Measurements from ENCODE around the gene RIOX2.
"Not testable (repeated sequence)": the region's sequence is repeated elsewhere in the genome, so short reads cannot be mapped to it uniquely, and the experiment has no call there.

RIOX2 gene

GRCh38 chr3:97927704-97928103, 44.5 kb downstream of the RIOX2 start:
- no peak overlapping the region for H3K4me3 Mint-ChIP-seq
- peaks cover 4% of the 10 kb centered on the region for H3K9me3 Mint-ChIP-seq
- peaks cover 24% of the 10 kb centered on the region for H3K36me3 Mint-ChIP-seq (ENCODE audit: low read depth)
- no peak overlapping the region for H3K27ac Mint-ChIP-seq
- H3K27me3 Mint-ChIP-seq = no peaks in the 10 kb centered on the region
- H3K4me1 Mint-ChIP-seq (ENCODE audit: low read depth) = no peaks in the 10 kb centered on the region

- H3K9me3 Mint-ChIP-seq = no peaks in the 10 kb centered on the region
- H3K36me3 Mint-ChIP-seq (ENCODE audit: low read depth) = peaks cover 39% of the 10 kb centered on the region
- H3K4me3 Mint-ChIP-seq = no peak overlapping the region
- H3K27me3 Mint-ChIP-seq = no peaks in the 10 kb centered on the region
- no peak overlapping the region for H3K27ac Mint-ChIP-seq
- H3K4me1 Mint-ChIP-seq (ENCODE audit: low read depth) = no peaks in the 10 kb centered on the region
Measured at GRCh38 chr3:97917813-97918536, 54.3 kb downstream of the RIOX2 start.

- no peak overlapping the region for H3K4me3 Mint-ChIP-seq
- peaks cover 3% of the 10 kb centered on the region for H3K4me1 Mint-ChIP-seq (ENCODE audit: low read depth)
- H3K27ac Mint-ChIP-seq = no peak overlapping the region
- no peaks in the 10 kb centered on the region for H3K27me3 Mint-ChIP-seq
- peaks cover 28% of the 10 kb centered on the region for H3K36me3 Mint-ChIP-seq (ENCODE audit: low read depth)
- H3K9me3 Mint-ChIP-seq = no peaks in the 10 kb centered on the region
Measured at GRCh38 chr3:97916576-97916975, 55.7 kb downstream of the RIOX2 start.

DNA sequence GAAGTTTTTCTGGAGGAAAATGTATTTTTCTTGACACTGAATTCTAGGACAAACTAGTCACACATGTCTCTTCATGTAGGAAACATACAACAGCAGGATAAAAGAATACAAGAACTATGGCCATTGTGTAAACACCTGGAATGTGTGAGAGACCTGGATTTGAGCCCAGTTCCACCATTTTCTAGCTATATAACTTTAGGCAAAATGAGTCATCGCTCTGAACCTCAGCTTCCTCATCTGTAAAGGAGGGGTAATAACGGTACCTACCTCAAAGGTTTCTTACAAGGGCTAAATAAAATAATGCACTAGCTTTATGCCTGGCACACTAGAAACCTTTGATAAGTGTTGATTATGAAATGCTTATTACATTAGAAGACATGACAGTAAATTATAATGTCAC, 57.8 kb downstream of the RIOX2 start:
- Mint-ChIP-seq H3K4me1 (ENCODE audit: low read depth) (peaks cover 18% of the 10 kb centered on the region), H3K36me3 (ENCODE audit: low read depth) (peaks cover 13% of the 10 kb centered on the region), H3K4me3 (no peak overlapping the region), H3K27me3 (no peaks in the 10 kb centered on the region), H3K9me3 (no peaks in the 10 kb centered on the region), H3K27ac (no peak overlapping the region)

GRCh38 chr3:97911459-97911858, 60.8 kb downstream of the RIOX2 start:
- peaks cover 18% of the 10 kb centered on the region for H3K4me1 Mint-ChIP-seq (ENCODE audit: low read depth)
- H3K4me3 Mint-ChIP-seq = no peak overlapping the region
- no peak overlapping the region for H3K27ac Mint-ChIP-seq

DNA sequence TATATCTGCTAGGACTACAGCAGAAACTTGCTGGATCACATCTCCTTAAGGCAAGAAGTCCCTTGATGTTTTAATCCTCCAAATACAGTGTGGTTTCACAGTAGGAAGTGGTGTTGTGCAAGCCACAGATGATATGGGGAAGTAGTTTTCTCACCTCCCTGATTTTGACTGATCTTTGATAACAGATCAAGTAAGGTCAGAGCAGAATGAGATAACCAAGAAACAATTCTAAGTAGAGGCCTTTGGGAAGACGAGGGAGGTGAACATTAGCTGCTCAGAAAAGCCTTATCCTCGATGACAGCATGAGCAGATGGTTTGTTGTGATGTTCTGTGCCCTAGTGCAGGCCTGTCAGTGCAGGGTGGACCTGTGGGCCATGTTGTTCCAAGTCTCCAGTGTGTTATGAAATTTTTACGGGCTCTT, 61.3 kb downstream of the RIOX2 start:
- Mint-ChIP-seq H3K27me3 (no peaks in the 10 kb centered on the region), H3K4me3 (peak overlapping the region; percentile 74), H3K9me3 (no peaks in the 10 kb centered on the region), H3K27ac (peak overlapping the region; percentile 33), H3K36me3 (ENCODE audit: low read depth) (peaks cover 6% of the 10 kb centered on the region), H3K4me1 (ENCODE audit: low read depth) (peaks cover 18% of the 10 kb centered on the region)

More at GRCh38 chr3:97911459-97911858, 60.8 kb downstream of the RIOX2 start:
- no peaks in the 10 kb centered on the region for H3K27me3 Mint-ChIP-seq
- peaks cover 6% of the 10 kb centered on the region for H3K36me3 Mint-ChIP-seq (ENCODE audit: low read depth)
- H3K9me3 Mint-ChIP-seq = no peaks in the 10 kb centered on the region

DNA sequence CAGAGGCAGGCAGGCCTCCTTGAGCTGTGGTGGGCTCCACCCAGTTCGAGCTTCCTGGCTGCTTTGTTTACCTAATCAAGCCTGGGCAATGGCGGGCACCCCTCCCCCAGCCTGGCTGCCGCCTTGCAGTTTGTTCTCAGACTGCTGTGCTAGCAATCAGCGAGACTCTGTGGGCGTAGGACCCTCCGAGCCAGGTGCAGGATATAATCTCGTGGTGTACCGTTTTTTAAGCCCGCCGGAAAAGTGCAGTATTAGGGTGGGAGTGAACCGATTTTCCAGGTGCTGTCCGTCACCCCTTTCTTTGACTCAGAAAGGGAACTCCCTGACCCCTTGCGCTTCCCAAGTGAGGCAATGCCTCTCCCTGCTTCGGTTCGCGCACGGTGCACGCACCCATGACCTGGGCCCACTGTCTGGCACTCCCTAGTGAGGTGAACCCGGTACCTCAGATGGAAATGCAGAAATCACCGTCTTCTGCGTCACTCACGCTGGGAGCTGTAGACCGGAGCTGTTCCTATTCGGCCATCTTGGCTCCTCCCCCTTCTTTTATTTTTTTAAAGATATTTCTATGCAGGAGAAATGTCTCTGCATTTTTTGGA, 61.9 kb downstream of the RIOX2 start:
- peak overlapping the region; percentile 74 for H3K4me3 Mint-ChIP-seq
- H3K4me1 Mint-ChIP-seq (ENCODE audit: low read depth) = peaks cover 18% of the 10 kb centered on the region
- peak overlapping the region; percentile 33 for H3K27ac Mint-ChIP-seq
- H3K27me3 Mint-ChIP-seq; H3K36me3 Mint-ChIP-seq (ENCODE audit: low read depth); H3K9me3 Mint-ChIP-seq: not testable (repeated sequence)

DNA sequence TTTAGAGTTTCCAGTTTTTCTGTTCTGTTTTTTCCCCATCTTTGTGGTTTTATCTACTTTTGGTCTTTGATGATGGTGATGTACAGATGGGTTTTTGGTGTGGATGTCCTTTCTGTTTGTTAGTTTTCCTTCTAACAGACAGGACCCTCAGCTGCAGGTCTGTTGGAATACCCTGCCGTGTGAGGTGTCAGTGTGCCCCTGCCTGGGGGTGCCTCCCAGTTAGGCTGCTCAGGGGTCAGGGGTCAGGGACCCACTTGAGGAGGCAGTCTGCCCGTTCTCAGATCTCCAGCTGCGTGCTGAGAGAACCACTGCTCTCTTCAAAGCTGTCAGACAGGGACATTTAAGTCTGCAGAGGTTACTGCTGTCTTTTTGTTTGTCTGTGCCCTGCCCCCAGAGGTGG, 62.4 kb downstream of the RIOX2 start:
- not testable (repeated sequence) for H3K27me3 Mint-ChIP-seq; H3K27ac Mint-ChIP-seq; H3K9me3 Mint-ChIP-seq; H3K36me3 Mint-ChIP-seq (ENCODE audit: low read depth); H3K4me3 Mint-ChIP-seq
- H3K4me1 Mint-ChIP-seq (ENCODE audit: low read depth) = peaks cover 18% of the 10 kb centered on the region

GRCh38 chr3:97901313-97902248, 70.7 kb downstream of the RIOX2 start:
- no peak overlapping the region for H3K4me3 Mint-ChIP-seq
- no peak overlapping the region for H3K27ac Mint-ChIP-seq
- peaks cover 3% of the 10 kb centered on the region for H3K36me3 Mint-ChIP-seq (ENCODE audit: low read depth)
- H3K27me3 Mint-ChIP-seq = no peaks in the 10 kb centered on the region
- H3K9me3 Mint-ChIP-seq = no peaks in the 10 kb centered on the region
- peaks cover 3% of the 10 kb centered on the region for H3K4me1 Mint-ChIP-seq (ENCODE audit: low read depth)

DNA sequence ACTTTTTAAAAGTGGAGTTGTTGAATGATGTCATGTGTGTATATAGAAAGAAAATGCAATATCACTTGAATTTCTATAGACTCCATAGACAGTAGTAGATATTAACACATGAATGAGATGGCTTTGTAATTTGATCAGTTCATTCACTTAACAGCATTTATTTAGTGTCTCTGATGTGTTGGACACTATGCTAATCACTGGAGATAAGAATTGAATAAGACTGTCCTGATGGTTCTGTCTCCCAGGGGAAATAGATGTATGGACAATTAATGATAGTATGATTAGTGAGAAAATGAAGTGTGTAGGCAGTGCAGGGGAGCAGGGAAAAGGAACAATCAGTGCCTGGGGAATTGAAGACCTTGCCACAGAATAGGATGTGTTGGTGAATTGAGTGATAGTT, 72.9 kb downstream of the RIOX2 start:
- peaks cover 3% of the 10 kb centered on the region for H3K36me3 Mint-ChIP-seq (ENCODE audit: low read depth)
- peaks cover 3% of the 10 kb centered on the region for H3K4me1 Mint-ChIP-seq (ENCODE audit: low read depth)
- no peaks in the 10 kb centered on the region for H3K9me3 Mint-ChIP-seq
- H3K27ac Mint-ChIP-seq = no peak overlapping the region
- no peaks in the 10 kb centered on the region for H3K27me3 Mint-ChIP-seq
- no peak overlapping the region for H3K4me3 Mint-ChIP-seq

GRCh38 chr3:97896547-97896946, 75.7 kb downstream of the RIOX2 start:
- H3K9me3 Mint-ChIP-seq = no peaks in the 10 kb centered on the region
- no peaks in the 10 kb centered on the region for H3K27me3 Mint-ChIP-seq
- no peak overlapping the region for H3K27ac Mint-ChIP-seq
- peaks cover 3% of the 10 kb centered on the region for H3K4me1 Mint-ChIP-seq (ENCODE audit: low read depth)
- peaks cover 8% of the 10 kb centered on the region for H3K36me3 Mint-ChIP-seq (ENCODE audit: low read depth)
- H3K4me3 Mint-ChIP-seq = no peak overlapping the region

- H3K36me3 Mint-ChIP-seq (ENCODE audit: low read depth) = peaks cover 8% of the 10 kb centered on the region
- H3K4me3 Mint-ChIP-seq = no peak overlapping the region
- no peaks in the 10 kb centered on the region for H3K9me3 Mint-ChIP-seq
- H3K27me3 Mint-ChIP-seq = no peaks in the 10 kb centered on the region
- no peak overlapping the region for H3K27ac Mint-ChIP-seq
- peaks cover 3% of the 10 kb centered on the region for H3K4me1 Mint-ChIP-seq (ENCODE audit: low read depth)
Measured at GRCh38 chr3:97896129-97896528, 76.1 kb downstream of the RIOX2 start.

DNA sequence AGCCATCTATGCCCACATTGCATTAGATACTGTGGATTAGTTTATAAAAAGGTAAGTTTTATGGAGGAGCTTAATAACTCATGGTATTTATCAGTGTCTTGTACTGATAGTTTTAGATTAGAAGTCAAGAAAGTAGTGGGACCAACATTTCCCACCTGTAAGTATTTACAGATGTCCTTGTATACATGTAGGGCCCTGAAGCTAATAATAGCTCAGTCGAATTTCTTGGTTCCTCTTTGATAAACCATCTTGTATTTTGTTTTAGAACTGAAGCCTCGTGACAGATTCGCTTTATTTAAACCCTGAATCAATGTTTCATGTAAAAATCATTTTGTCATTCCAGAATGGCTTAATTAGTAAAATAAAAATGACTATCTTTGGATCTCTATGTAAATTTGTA, 77.0 kb downstream of the RIOX2 start:
- Mint-ChIP-seq H3K4me1 (ENCODE audit: low read depth) (no peaks in the 10 kb centered on the region), H3K27ac (no peak overlapping the region)

GRCh38 chr3:97892852-97893251, 79.4 kb downstream of the RIOX2 start:
- no peak overlapping the region for H3K4me3 Mint-ChIP-seq
- no peaks in the 10 kb centered on the region for H3K27me3 Mint-ChIP-seq
- no peaks in the 10 kb centered on the region for H3K4me1 Mint-ChIP-seq (ENCODE audit: low read depth)
- no peak overlapping the region for H3K27ac Mint-ChIP-seq
- H3K9me3 Mint-ChIP-seq = no peaks in the 10 kb centered on the region
- H3K36me3 Mint-ChIP-seq (ENCODE audit: low read depth) = peaks cover 6% of the 10 kb centered on the region

More for the DNA sequence above, 77.0 kb downstream of the RIOX2 start:
- no peak overlapping the region for H3K4me3 Mint-ChIP-seq
- no peaks in the 10 kb centered on the region for H3K27me3 Mint-ChIP-seq
- H3K36me3 Mint-ChIP-seq (ENCODE audit: low read depth) = peaks cover 6% of the 10 kb centered on the region
- no peaks in the 10 kb centered on the region for H3K9me3 Mint-ChIP-seq
